ENCODE data around the gene SPECC1. TPM values are rescaled to one million over a fixed set of nuclear protein-coding genes. Genes with fewer than 3 reads are reported as not detected.

Gene SPECC1
- polyA plus RNA-seq, 1 of the 3 experiments (the other 2 are of a cell fraction), result 11.2 TPM

DNA sequence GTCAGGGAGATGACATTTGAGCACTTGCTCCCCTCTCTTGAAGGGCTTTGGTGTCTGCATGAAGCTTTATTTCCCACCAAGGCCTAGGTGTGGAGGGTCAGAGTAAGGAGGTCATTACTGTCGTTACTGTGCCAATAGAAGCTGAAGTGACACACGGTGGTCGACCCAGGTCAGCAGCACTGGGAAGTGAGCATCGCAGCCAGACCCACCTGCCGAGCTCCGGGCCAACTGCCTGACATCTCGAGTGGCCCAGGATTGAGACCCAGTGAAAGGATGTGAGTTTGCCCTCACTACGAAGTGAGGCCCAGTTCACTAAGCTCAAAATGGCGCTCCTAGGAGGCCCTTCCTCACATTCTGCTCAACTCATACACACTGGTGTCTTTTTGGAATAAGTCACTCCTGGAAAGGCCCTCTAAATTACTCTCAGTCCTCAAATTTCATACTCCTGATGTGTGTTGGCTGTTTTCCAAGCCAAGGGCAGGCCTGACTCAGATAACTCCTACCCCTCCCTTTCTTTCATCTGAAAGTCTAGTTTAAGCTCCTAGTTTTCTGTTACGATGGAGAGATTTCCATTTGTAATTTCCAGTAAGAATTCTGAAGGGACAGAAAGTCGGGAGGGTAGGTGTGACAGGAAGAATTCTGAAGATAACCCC lies 257.8 kb downstream of the SPECC1 start:
- POLR2A ChIA-PET, result no interaction called here
- DNase-seq, result no peak

DNA sequence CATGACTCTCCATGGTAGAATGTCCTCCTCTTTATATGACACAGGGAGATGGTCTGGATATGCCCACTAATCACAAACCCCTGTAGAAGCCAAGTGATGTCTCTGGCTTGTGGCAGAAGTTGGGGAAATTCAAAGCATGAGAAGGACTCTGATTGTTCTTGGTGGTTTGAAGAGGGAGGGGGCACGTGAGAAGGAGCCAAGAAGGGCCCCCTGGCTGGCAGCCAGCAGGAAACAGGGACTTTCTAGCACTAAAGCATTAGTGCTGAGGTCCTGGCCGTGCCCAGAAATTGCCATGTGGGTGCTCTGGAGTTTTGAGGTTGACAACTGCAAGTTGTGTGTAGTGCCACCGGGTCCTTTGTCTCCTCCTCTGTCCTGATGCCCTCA lies 258.3 kb downstream of the SPECC1 start:
- peaks cover 3 to 7% of the 10 kb centered on the region in 2 experiments; a peak in 2 of 4 replicates for H3K4me1 ChIP-seq (ENCODE audit: control insufficient read depth in 1 of 2, insufficient read depth in 2 of 2, low read depth in 1 of 2, low read length in 1 of 2)
- no peak overlapping the region for H3K9ac ChIP-seq
- H3K27me3 ChIP-seq (ENCODE audit: insufficient read depth), result no peaks in the 10 kb centered on the region
- H3K79me2 ChIP-seq (ENCODE audit: insufficient read depth), result no peaks in the 10 kb centered on the region
- ChIA-PET CTCF (interaction anchor here (0.9 to 1.5 kb wide), 2 partner anchors 41 to 140 kb away, joined by 3 read pairs; no protein-coding TSS in a partner anchor), POLR2A (no interaction called here)
- peak overlapping the region in 1 of 2 experiments; percentile 29; a peak in 1 of 4 replicates for H3K27ac ChIP-seq (ENCODE audit: low read depth in 2 of 2, low read length in 1 of 2)
- 48% methylated on average over 3 of the region's 3 CpGs for WGBS (ENCODE audit: low lambda C conversion rate)
- no peaks in the 10 kb centered on the region for H4K20me1 ChIP-seq (ENCODE audit: insufficient read depth)
- no peak overlapping the region for H3K4me3 ChIP-seq (ENCODE audit: low read depth in 2 of 2, low read length in 1 of 2)
- peaks cover 6% of the 10 kb centered on the region for H3F3A ChIP-seq (replicated peaks; ENCODE audit: insufficient read depth)
- no peak for DNase-seq
- H3K4me2 ChIP-seq, result peak overlapping the region; percentile 55
- peak overlapping the region; percentile 68; the same call in 1 of the 2 replicates for H2AFZ ChIP-seq (ENCODE audit: low read depth)
- peaks cover 0 to 3% of the 10 kb centered on the region in 2 experiments for H3K36me3 ChIP-seq (replicated peaks in 1 of 2; ENCODE audit: control insufficient read depth in 1 of 2, insufficient read depth in 2 of 2, low read length in 1 of 2)
- no peaks in the 10 kb centered on the region for H3K9me2 ChIP-seq
- no peaks in the 10 kb centered on the region for H3K9me3 ChIP-seq
- no peak for TF ChIP-seq POLR2AphosphoS5 (IDR thresholded peaks at IDR 0.05; ENCODE audit: low read depth, low read length)
- peak; percentile 4 for TF ChIP-seq NFIC (IDR thresholded peaks at IDR 0.05; ENCODE audit: borderline replicate concordance)

More for the DNA sequence above, 257.8 kb downstream of the SPECC1 start:
- Histone ChIP-seq H3K4me1 (ENCODE audit: control insufficient read depth in 1 of 2, insufficient read depth in 2 of 2, low read depth in 1 of 2, low read length in 1 of 2) (peaks cover 3 to 7% of the 10 kb centered on the region in 2 experiments; a peak in 2 of 4 replicates), H3K9ac (no peak overlapping the region), H3K4me2 (peak overlapping the region; percentile 55), H3K4me3 (ENCODE audit: low read depth in 2 of 2, low read length in 1 of 2) (no peak overlapping the region), H3K27ac (ENCODE audit: low read depth in 2 of 2, low read length in 1 of 2) (peak overlapping the region in 1 of 2 experiments; percentile 29; a peak in 1 of 4 replicates), H4K20me1 (ENCODE audit: insufficient read depth) (no peaks in the 10 kb centered on the region), H3K9me2 (no peaks in the 10 kb centered on the region), H3K79me2 (ENCODE audit: insufficient read depth) (no peaks in the 10 kb centered on the region), H3K9me3 (no peaks in the 10 kb centered on the region), H2AFZ (ENCODE audit: low read depth) (peak overlapping the region; percentile 68; the same call in 1 of the 2 replicates), H3K36me3 (replicated peaks in 1 of 2; ENCODE audit: control insufficient read depth in 1 of 2, insufficient read depth in 2 of 2, low read length in 1 of 2) (no peaks in the 10 kb centered on the region), H3F3A (replicated peaks; ENCODE audit: insufficient read depth) (peaks cover 6% of the 10 kb centered on the region), H3K27me3 (ENCODE audit: insufficient read depth) (no peaks in the 10 kb centered on the region)
- TF ChIP-seq NFIC (IDR thresholded peaks at IDR 0.05; ENCODE audit: borderline replicate concordance) (peak; percentile 67), FOSL2 (IDR thresholded peaks at IDR 0.05; ENCODE audit: borderline replicate concordance, low read depth) (peak; percentile 26; the same call in 1 of the 2 replicates), GATA2 (CRISPR knock-in tag; IDR thresholded peaks at IDR 0.05) (no peak)
- TF ChIP-seq, protein P1, sequence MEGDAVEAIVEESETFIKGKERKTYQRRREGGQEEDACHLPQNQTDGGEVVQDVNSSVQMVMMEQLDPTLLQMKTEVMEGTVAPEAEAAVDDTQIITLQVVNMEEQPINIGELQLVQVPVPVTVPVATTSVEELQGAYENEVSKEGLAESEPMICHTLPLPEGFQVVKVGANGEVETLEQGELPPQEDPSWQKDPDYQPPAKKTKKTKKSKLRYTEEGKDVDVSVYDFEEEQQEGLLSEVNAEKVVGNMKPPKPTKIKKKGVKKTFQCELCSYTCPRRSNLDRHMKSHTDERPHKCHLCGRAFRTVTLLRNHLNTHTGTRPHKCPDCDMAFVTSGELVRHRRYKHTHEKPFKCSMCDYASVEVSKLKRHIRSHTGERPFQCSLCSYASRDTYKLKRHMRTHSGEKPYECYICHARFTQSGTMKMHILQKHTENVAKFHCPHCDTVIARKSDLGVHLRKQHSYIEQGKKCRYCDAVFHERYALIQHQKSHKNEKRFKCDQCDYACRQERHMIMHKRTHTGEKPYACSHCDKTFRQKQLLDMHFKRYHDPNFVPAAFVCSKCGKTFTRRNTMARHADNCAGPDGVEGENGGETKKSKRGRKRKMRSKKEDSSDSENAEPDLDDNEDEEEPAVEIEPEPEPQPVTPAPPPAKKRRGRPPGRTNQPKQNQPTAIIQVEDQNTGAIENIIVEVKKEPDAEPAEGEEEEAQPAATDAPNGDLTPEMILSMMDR (IDR thresholded peaks at IDR 0.05), result no peak
- CTCF ChIA-PET, result interaction anchor here (0.8 to 1.8 kb wide), 4 partner anchors 8 to 140 kb away, joined by 3 to 6 read pairs (median 3); no protein-coding TSS in a partner anchor
- WGBS (ENCODE audit: low lambda C conversion rate), result 82% methylated on average over 7 of the region's 11 CpGs

DNA sequence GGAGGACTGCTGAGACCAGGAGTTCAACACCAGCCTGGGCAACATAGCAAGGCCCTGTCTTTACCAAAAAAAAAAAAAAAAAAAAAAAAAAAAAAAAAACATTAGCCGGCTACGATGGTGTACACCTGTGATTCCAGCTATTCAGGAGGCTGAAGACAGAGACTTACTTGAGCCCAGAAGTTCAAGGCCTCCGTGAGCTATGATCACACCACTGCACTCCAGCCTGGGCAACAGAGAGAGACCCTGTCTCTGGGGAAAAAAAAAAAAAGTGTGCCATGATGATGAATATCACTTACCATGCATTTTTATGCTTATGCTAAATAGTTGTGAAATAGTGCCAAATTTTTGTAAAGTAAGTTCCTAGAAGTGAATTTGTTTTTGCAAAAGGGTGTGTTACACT lies 261.2 kb downstream of the SPECC1 start:
- H3K27me3 ChIP-seq (ENCODE audit: insufficient read depth), result no peaks in the 10 kb centered on the region
- H3K9ac ChIP-seq, result no peak overlapping the region
- no peak overlapping the region for H3K4me2 ChIP-seq
- no peak overlapping the region for H2AFZ ChIP-seq (ENCODE audit: low read depth)
- CTCF ChIA-PET, result no interaction called here
- no peak overlapping the region for H3K27ac ChIP-seq (ENCODE audit: low read depth in 2 of 2, low read length in 1 of 2)
- H3K9me2 ChIP-seq, result no peaks in the 10 kb centered on the region
- H3K36me3 ChIP-seq (replicated peaks in 1 of 2; ENCODE audit: control insufficient read depth in 1 of 2, insufficient read depth in 2 of 2, low read length in 1 of 2), result peaks cover 0 to 10% of the 10 kb centered on the region in 2 experiments
- H3K9me3 ChIP-seq, result no peaks in the 10 kb centered on the region
- H4K20me1 ChIP-seq (ENCODE audit: insufficient read depth), result no peaks in the 10 kb centered on the region
- H3K4me1 ChIP-seq (ENCODE audit: control insufficient read depth in 1 of 2, insufficient read depth in 2 of 2, low read depth in 1 of 2, low read length in 1 of 2), result peaks cover 3 to 7% of the 10 kb centered on the region in 2 experiments; a peak in 2 of 4 replicates
- WGBS (ENCODE audit: low lambda C conversion rate), result 80% methylated on average over 3 of the region's 3 CpGs
- no peak overlapping the region for H3K4me3 ChIP-seq (ENCODE audit: low read depth in 2 of 2, low read length in 1 of 2)
- H3K79me2 ChIP-seq (ENCODE audit: insufficient read depth), result no peaks in the 10 kb centered on the region
- POLR2A ChIA-PET, result no interaction called here
- no peak for DNase-seq
- H3F3A ChIP-seq (replicated peaks; ENCODE audit: insufficient read depth), result peaks cover 6% of the 10 kb centered on the region
- no peak for TF ChIP-seq ELF1 (IDR thresholded peaks at IDR 0.05)
- TF ChIP-seq SIN3A (IDR thresholded peaks at IDR 0.05; ENCODE audit: borderline replicate concordance, low read depth, low read length), result no peak
- TF ChIP-seq, protein P2, sequence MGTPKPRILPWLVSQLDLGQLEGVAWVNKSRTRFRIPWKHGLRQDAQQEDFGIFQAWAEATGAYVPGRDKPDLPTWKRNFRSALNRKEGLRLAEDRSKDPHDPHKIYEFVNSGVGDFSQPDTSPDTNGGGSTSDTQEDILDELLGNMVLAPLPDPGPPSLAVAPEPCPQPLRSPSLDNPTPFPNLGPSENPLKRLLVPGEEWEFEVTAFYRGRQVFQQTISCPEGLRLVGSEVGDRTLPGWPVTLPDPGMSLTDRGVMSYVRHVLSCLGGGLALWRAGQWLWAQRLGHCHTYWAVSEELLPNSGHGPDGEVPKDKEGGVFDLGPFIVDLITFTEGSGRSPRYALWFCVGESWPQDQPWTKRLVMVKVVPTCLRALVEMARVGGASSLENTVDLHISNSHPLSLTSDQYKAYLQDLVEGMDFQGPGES (IDR thresholded peaks at IDR 0.05; ENCODE audit: low read depth, low read length), result no peak
- no peak for TF ChIP-seq CHD2 (IDR thresholded peaks at IDR 0.05; ENCODE audit: low read length, partially characterized antibody)
- no peak for TF ChIP-seq FOXJ3 (CRISPR knock-in tag; IDR thresholded peaks at IDR 0.05)
- no peak for TF ChIP-seq EP300 (IDR thresholded peaks at IDR 0.05; ENCODE audit: borderline replicate concordance in 1 of 2, low read depth in 1 of 2, low read length in 1 of 2)
- TF ChIP-seq, protein P3, sequence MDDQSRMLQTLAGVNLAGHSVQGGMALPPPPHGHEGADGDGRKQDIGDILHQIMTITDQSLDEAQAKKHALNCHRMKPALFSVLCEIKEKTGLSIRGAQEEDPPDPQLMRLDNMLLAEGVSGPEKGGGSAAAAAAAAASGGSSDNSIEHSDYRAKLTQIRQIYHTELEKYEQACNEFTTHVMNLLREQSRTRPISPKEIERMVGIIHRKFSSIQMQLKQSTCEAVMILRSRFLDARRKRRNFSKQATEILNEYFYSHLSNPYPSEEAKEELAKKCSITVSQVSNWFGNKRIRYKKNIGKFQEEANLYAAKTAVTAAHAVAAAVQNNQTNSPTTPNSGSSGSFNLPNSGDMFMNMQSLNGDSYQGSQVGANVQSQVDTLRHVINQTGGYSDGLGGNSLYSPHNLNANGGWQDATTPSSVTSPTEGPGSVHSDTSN (IDR thresholded peaks at IDR 0.05), result no peak
- TF ChIP-seq NFIC (IDR thresholded peaks at IDR 0.05; ENCODE audit: borderline replicate concordance), result no peak
- TF ChIP-seq POLR2AphosphoS5 (IDR thresholded peaks at IDR 0.05; ENCODE audit: low read depth, low read length), result no peak
- TF ChIP-seq, protein P1 (IDR thresholded peaks at IDR 0.05), result no peak
- no peak for TF ChIP-seq FOXM1 (IDR thresholded peaks at IDR 0.05; ENCODE audit: low read depth)
